Central memory CD8-positive, alpha-beta T cell (primary cell): ENCODE data around the gene SLC46A3.

Source experiments
- ATAC-seq: fragments of 150-1000 bp; cut with Tn5 transposase; replicated peaks from 2 replicates; pipeline ENCODE4 v1.10.0; 2022; ENCODE audit warnings: mild to moderate bottlenecking, moderate FRiP score, moderate number of reproducible peaks; ENCODE audit not compliant: poor library complexity, severe bottlenecking; ENCODE audit errors: extremely low read depth
- DNase-seq, 2 donors: peaks; one replicate each; pipeline ENCODE4 v3.0.0; 2021; ENCODE audit warnings: low spot score in 2 of 2
- H3K27ac Mint-ChIP-seq: one replicate; pipeline ENCODE4 v1.8.0; 2022; ENCODE audit warnings: low read depth, mild to moderate bottlenecking, moderate library complexity, mixed read lengths
- H3K27me3 Mint-ChIP-seq: one replicate; pipeline ENCODE4 v1.8.0; 2022; ENCODE audit warnings: mixed read lengths
- H3K36me3 Mint-ChIP-seq: one replicate; pipeline ENCODE4 v1.8.0; 2022; ENCODE audit warnings: mild to moderate bottlenecking, moderate library complexity, mixed read lengths; ENCODE audit not compliant: insufficient read depth
- H3K4me1 Mint-ChIP-seq: one replicate; pipeline ENCODE4 v1.8.0; 2022; ENCODE audit warnings: mixed read lengths
- H3K4me3 Mint-ChIP-seq: one replicate; pipeline ENCODE4 v1.8.0; 2022; ENCODE audit warnings: mild to moderate bottlenecking, moderate library complexity, mixed read lengths
- H3K9me3 Mint-ChIP-seq: one replicate; pipeline ENCODE4 v1.8.0; 2022; ENCODE audit warnings: mixed read lengths

The SLC46A3 gene, protein sequence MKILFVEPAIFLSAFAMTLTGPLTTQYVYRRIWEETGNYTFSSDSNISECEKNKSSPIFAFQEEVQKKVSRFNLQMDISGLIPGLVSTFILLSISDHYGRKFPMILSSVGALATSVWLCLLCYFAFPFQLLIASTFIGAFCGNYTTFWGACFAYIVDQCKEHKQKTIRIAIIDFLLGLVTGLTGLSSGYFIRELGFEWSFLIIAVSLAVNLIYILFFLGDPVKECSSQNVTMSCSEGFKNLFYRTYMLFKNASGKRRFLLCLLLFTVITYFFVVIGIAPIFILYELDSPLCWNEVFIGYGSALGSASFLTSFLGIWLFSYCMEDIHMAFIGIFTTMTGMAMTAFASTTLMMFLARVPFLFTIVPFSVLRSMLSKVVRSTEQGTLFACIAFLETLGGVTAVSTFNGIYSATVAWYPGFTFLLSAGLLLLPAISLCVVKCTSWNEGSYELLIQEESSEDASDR

GRCh38 chr13:28718543-28719226, at the start of gene SLC46A3:
TSS of gene SLC46A3 (minus strand) at chr13:28718970. CDS start at chr13:28717998, 972 bp downstream.
- ATAC-seq (peak; percentile 98), DNase-seq (peak; percentile 93 to 95)
- Mint-ChIP-seq H3K4me3 (peak within 1 kb of the TSS; percentile 93), H3K27ac (peak within 1 kb of the TSS; percentile 96), H3K27me3 (no peaks in the 10 kb centered on the region), H3K9me3 (no peaks in the 10 kb centered on the region), H3K4me1 (peaks cover 37% of the 10 kb centered on the region), H3K36me3 (peaks cover 14% of the 10 kb centered on the region)

- Mint-ChIP-seq H3K36me3 (no peaks in the 10 kb centered on the region), H3K9me3 (no peaks in the 10 kb centered on the region), H3K27ac (no peak overlapping the region), H3K4me3 (no peak overlapping the region), H3K27me3 (peaks cover 21% of the 10 kb centered on the region), H3K4me1 (no peaks in the 10 kb centered on the region)
- ATAC-seq (no peak), DNase-seq (no peak)
Observed at GRCh38 chr13:28763887-28764286, 45.1 kb upstream of the SLC46A3 start.

DNA sequence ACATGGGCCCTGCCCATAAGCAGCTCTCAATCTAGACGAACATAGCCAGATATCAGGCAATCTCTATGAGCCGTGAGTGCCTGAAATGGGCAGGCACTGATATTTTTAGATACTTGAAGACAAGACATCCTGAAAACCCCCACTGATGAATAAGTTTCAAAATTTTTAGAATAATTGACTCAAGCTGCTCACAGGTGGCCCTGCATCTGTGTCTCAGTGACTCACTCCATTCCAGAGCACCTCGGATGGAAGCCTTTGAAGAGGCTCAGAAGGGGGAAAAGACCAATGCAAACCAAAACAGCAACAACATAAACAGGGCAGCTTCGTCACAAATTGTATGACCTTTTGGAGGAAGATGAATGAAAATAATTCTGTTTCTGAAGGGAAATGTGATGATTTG, 42.8 kb upstream of the SLC46A3 start:
- DNase-seq (no peak), ATAC-seq (no peak)
- no peaks in the 10 kb centered on the region for H3K36me3 Mint-ChIP-seq
- no peak overlapping the region for H3K4me3 Mint-ChIP-seq
- peaks cover 30% of the 10 kb centered on the region for H3K27me3 Mint-ChIP-seq
- no peaks in the 10 kb centered on the region for H3K9me3 Mint-ChIP-seq
- H3K4me1 Mint-ChIP-seq: no peaks in the 10 kb centered on the region
- no peak overlapping the region for H3K27ac Mint-ChIP-seq

GRCh38 chr13:28755546-28755870, 36.7 kb upstream of the SLC46A3 start:
- no peak for ATAC-seq
- H3K36me3 Mint-ChIP-seq: no peaks in the 10 kb centered on the region
- no peak overlapping the region for H3K4me3 Mint-ChIP-seq
- H3K27me3 Mint-ChIP-seq: peaks cover 33% of the 10 kb centered on the region
- H3K4me1 Mint-ChIP-seq: peaks cover 10% of the 10 kb centered on the region
- peak overlapping the region; percentile 77 for H3K27ac Mint-ChIP-seq
- H3K9me3 Mint-ChIP-seq: peaks cover 4% of the 10 kb centered on the region
- no peak for DNase-seq

GRCh38 chr13:28754698-28755545, 36.2 kb upstream of the SLC46A3 start:
- Mint-ChIP-seq H3K9me3 (peaks cover 4% of the 10 kb centered on the region), H3K36me3 (no peaks in the 10 kb centered on the region), H3K27me3 (peaks cover 33% of the 10 kb centered on the region), H3K4me3 (peak overlapping the region; percentile 45), H3K4me1 (peaks cover 10% of the 10 kb centered on the region), H3K27ac (peak overlapping the region; percentile 77)
- ATAC-seq (no peak), DNase-seq (no peak)

GRCh38 chr13:28753946-28754345, 35.2 kb upstream of the SLC46A3 start:
- Mint-ChIP-seq H3K9me3 (peaks cover 4% of the 10 kb centered on the region), H3K4me3 (no peak overlapping the region), H3K27ac (peak overlapping the region; percentile 77), H3K27me3 (peaks cover 33% of the 10 kb centered on the region), H3K4me1 (peaks cover 10% of the 10 kb centered on the region), H3K36me3 (no peaks in the 10 kb centered on the region)
- ATAC-seq (no peak), DNase-seq (no peak)

- H3K36me3 Mint-ChIP-seq: no peaks in the 10 kb centered on the region
- H3K27ac Mint-ChIP-seq: no peak overlapping the region
- DNase-seq: no peak
- H3K4me1 Mint-ChIP-seq: peaks cover 10% of the 10 kb centered on the region
- peaks cover 33% of the 10 kb centered on the region for H3K27me3 Mint-ChIP-seq
- peaks cover 4% of the 10 kb centered on the region for H3K9me3 Mint-ChIP-seq
- H3K4me3 Mint-ChIP-seq: no peak overlapping the region
- no peak for ATAC-seq
Observed at GRCh38 chr13:28753208-28753892, 34.6 kb upstream of the SLC46A3 start.

GRCh38 chr13:28751175-28751960, 32.6 kb upstream of the SLC46A3 start:
- H3K4me1 Mint-ChIP-seq: peaks cover 10% of the 10 kb centered on the region
- H3K27ac Mint-ChIP-seq: no peak overlapping the region
- H3K36me3 Mint-ChIP-seq: no peaks in the 10 kb centered on the region
- H3K4me3 Mint-ChIP-seq: no peak overlapping the region
- peaks cover 22% of the 10 kb centered on the region for H3K27me3 Mint-ChIP-seq
- DNase-seq (no peak), ATAC-seq (no peak)
- peaks cover 4% of the 10 kb centered on the region for H3K9me3 Mint-ChIP-seq

GRCh38 chr13:28750187-28751045, 31.6 kb upstream of the SLC46A3 start:
- Mint-ChIP-seq H3K36me3 (no peaks in the 10 kb centered on the region), H3K9me3 (peaks cover 4% of the 10 kb centered on the region), H3K27me3 (peaks cover 15% of the 10 kb centered on the region), H3K27ac (no peak overlapping the region), H3K4me3 (no peak overlapping the region), H3K4me1 (peaks cover 10% of the 10 kb centered on the region)
- DNase-seq (no peak), ATAC-seq (no peak)

GRCh38 chr13:28747851-28748250, 29.1 kb upstream of the SLC46A3 start:
- H3K4me1 Mint-ChIP-seq: no peaks in the 10 kb centered on the region
- no peak overlapping the region for H3K4me3 Mint-ChIP-seq

GRCh38 chr13:28746287-28746612, 27.5 kb upstream of the SLC46A3 start:
- no peak for ATAC-seq
- Mint-ChIP-seq H3K27ac (no peak overlapping the region), H3K27me3 (peaks cover 12% of the 10 kb centered on the region), H3K4me1 (no peaks in the 10 kb centered on the region), H3K4me3 (no peak overlapping the region), H3K9me3 (no peaks in the 10 kb centered on the region), H3K36me3 (no peaks in the 10 kb centered on the region)
- DNase-seq: no peak

More at GRCh38 chr13:28747851-28748250, 29.1 kb upstream of the SLC46A3 start:
- no peak for ATAC-seq
- H3K27ac Mint-ChIP-seq: no peak overlapping the region
- H3K9me3 Mint-ChIP-seq: no peaks in the 10 kb centered on the region
- no peak for DNase-seq
- H3K27me3 Mint-ChIP-seq: peaks cover 12% of the 10 kb centered on the region
- no peaks in the 10 kb centered on the region for H3K36me3 Mint-ChIP-seq
